ENCODE measurements around the gene GCA. TPM values are rescaled to one million over a fixed set of nuclear protein-coding genes. Genes with fewer than 3 reads are reported as not detected.

Gene GCA
- polyA plus RNA-seq, 1 donor: 32.7 TPM

Other genes with a start within 250 kb of the GCA start
- not detected for gene GCG, start 191.9 kb upstream of the GCA start, polyA plus RNA-seq (ENCODE audit: insufficient read length)
- 12.8 TPM for gene FAP, start 100.7 kb upstream of the GCA start, polyA plus RNA-seq (ENCODE audit: insufficient read length)
- 6.1 TPM for gene IFIH1, start 25.4 kb upstream of the GCA start, polyA plus RNA-seq (ENCODE audit: insufficient read length)

Measured in left kidney (tissue), 1 donor.